PC-3 (cell line): ENCODE results near the gene PLSCR1. TPM values are rescaled to one million over a fixed set of nuclear protein-coding genes. Genes with fewer than 3 reads are reported as not detected.
A peak's percentile ranks its signal among the peaks of the same experiment; 100 is the strongest.

Source experiments
- ATAC-seq: fragments of 200-7000 bp; cut with Tn5 transposase; 2 replicates; pipeline ENCODE4 v1.9.1; 2020; ENCODE audit warnings: mild to moderate bottlenecking, moderate library complexity
- BruUV-seq: library from RNA; stranded (reverse); fragments of 400-500 nt; replicated peaks from 2 replicates; lab custom pipeline; 2021; lab: Mats Ljungman, UMichigan
- CTCF ChIA-PET: fragments of 300-600 bp; sonication (Branson Sonifier 250); formaldehyde crosslinking; loops from one replicate; lab custom pipeline; 2022; ENCODE audit warnings: antibody characterized with exemption; lab: Charles Lee
- POLR2A ChIA-PET: fragments of 300-600 bp; sonication (Branson Sonifier 250); formaldehyde crosslinking; loops from one replicate; lab custom pipeline; 2022; ENCODE audit warnings: antibody characterized with exemption; ENCODE audit not compliant: unreplicated experiment; lab: Charles Lee
- DNase-seq: peaks from one replicate; pipeline ENCODE4 v3.0.0-alpha.2; 2015
- H2AFZ ChIP-seq: fragments of 300-600 bp; sonication (generic); 2 replicates; pipeline ENCODE4 v1.6.0; 2016; ENCODE audit warnings: antibody characterized with exemption, low read length
- H3F3A ChIP-seq: fragments of 300-600 bp; sonication (generic); one replicate; pipeline ENCODE4 v1.6.0; 2017; ENCODE audit warnings: antibody characterized with exemption, low read length, control low read depth, mild to moderate bottlenecking; ENCODE audit not compliant: unreplicated experiment
- H3K27ac ChIP-seq: fragments of 300-600 bp; sonication (generic); 2 replicates; pipeline ENCODE4 v1.5.1; 2016; ENCODE audit warnings: mild to moderate bottlenecking, low read length
- H3K27me3 ChIP-seq: fragments of 300-600 bp; sonication (generic); 2 replicates; pipeline ENCODE4 v1.6.1; 2016; ENCODE audit warnings: low read length, mixed read lengths
- H3K36me3 ChIP-seq: fragments of 300-600 bp; sonication (generic); 2 replicates; pipeline ENCODE4 v1.6.1; 2016; ENCODE audit warnings: low read depth, mixed run types, low read length, mixed read lengths
- H3K4me1 ChIP-seq: fragments of 300-600 bp; sonication (generic); 2 replicates; pipeline ENCODE4 v1.5.1; 2016; ENCODE audit warnings: low read length; ENCODE audit not compliant: insufficient read depth
- H3K4me2 ChIP-seq: fragments of 300-600 bp; sonication (generic); 2 replicates; pipeline ENCODE4 v1.6.0; 2016; ENCODE audit warnings: low read length
- H3K4me3 ChIP-seq: fragments of 300-600 bp; sonication (generic); 2 replicates; pipeline ENCODE4 v1.5.1; 2016; ENCODE audit warnings: mild to moderate bottlenecking, low read length, mixed read lengths
- H3K79me2 ChIP-seq: fragments of 300-600 bp; sonication (generic); 2 replicates; pipeline ENCODE4 v1.6.1; 2017; ENCODE audit warnings: low read length, mixed read lengths
- H3K9ac ChIP-seq: fragments of 300-600 bp; sonication (generic); 2 replicates; pipeline ENCODE4 v1.6.0; 2016; ENCODE audit warnings: mild to moderate bottlenecking, low read length
- H3K9me2 ChIP-seq: fragments of 300-600 bp; sonication (generic); replicated peaks from 2 replicates; pipeline ENCODE4 v1.6.1; 2016; ENCODE audit warnings: mixed run types, low read length, mixed read lengths
- H3K9me3 ChIP-seq: fragments of 300-600 bp; sonication (generic); 2 replicates; pipeline ENCODE4 v1.6.1; 2016; ENCODE audit warnings: low read length, mixed read lengths
- H4K20me1 ChIP-seq: fragments of 300-600 bp; sonication (generic); 2 replicates; pipeline ENCODE4 v1.6.1; 2016; ENCODE audit warnings: low read length, mixed read lengths
- EZH2 ChIP-seq: fragments of 300-600 bp; sonication (generic); IDR thresholded peaks from one replicate; pipeline ENCODE4 v1.6.1; 2017; ENCODE audit warnings: antibody characterized with exemption, mild to moderate bottlenecking, low read length; ENCODE audit not compliant: unreplicated experiment
- EZH2phosphoT487 ChIP-seq: fragments of 300-600 bp; sonication (generic); IDR thresholded peaks from 2 replicates; pipeline ENCODE4 v1.6.1; 2018; ENCODE audit warnings: mild to moderate bottlenecking, antibody characterized with exemption, low read length, borderline replicate concordance
- intact Hi-C: fragments of 100-400 bp; cut with micrococcal nuclease; formaldehyde crosslinking; loops from 2 replicates; pipeline ENCODE4 v1.9.0; 2023
- total RNA-seq: library from RNA; depleted of rRNA; stranded (reverse); fragments of >200 nt; gene quantifications from 2 replicates; pipeline ENCODE4 v1.2.3, GENCODE V29; 2014
- TF ChIP-seq, protein P1 (sequence below): fragments of 300-600 bp; sonication (generic); conservative IDR thresholded peaks from 2 replicates; pipeline ENCODE4 v1.5.1; 2017; ENCODE audit warnings: antibody characterized with exemption, low read depth, mild to moderate bottlenecking, low read length

PLSCR1 gene
- total RNA-seq, 1 experiment from 2014 or later = 48.8 TPM

DNA sequence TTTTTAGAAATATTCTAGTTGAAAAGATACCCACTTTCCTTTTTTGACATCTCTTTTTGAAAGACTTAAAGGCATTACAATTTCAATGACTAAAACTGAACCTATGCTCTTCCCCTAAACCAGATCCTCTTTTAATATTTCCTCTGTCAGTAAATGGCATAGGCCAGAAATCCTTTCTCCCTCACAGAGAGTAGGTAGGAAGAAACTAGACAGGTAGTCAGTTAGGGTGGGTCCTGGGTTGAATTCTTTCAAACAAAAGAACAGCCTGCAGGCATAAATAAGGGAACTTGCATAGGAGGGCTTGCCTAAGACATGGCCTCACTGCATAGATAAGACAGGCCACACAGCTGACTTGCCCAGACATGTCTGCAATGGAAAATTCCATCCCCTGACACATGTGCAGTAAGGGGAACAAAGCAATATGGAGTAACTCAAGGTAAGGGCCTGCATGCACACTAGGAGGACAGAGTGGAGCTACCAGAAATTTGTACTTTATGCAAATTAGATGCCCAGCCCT lies 37.6 kb upstream of the PLSCR1 start:
- Histone ChIP-seq H3K9me2 (no peaks in the 10 kb centered on the region), H3K9me3 (0 out of 2 replicates have a peak, but pooled peaks cover 5% of the 10 kb centered on the region), H3K4me3 (no peak overlapping the region), H3K27ac (no peak overlapping the region), H2AFZ (no peak overlapping the region), H3K27me3 (no peaks in the 10 kb centered on the region), H4K20me1 (no peaks in the 10 kb centered on the region), H3K79me2 (no peaks in the 10 kb centered on the region), H3F3A (no peaks in the 10 kb centered on the region), H3K36me3 (no peaks in the 10 kb centered on the region), H3K4me1 (no peaks in the 10 kb centered on the region), H3K9ac (no peak overlapping the region), H3K4me2 (no peak overlapping the region)
- DNase-seq (no peak), ATAC-seq (no peak)
- no TSS peak for BruUV-seq
- ChIA-PET CTCF (no interaction called here), POLR2A (no interaction called here)
- intact Hi-C loops = no loop called here
- TF ChIP-seq EZH2phosphoT487 = no peak
- no peak for TF ChIP-seq EZH2
- TF ChIP-seq, protein P1, sequence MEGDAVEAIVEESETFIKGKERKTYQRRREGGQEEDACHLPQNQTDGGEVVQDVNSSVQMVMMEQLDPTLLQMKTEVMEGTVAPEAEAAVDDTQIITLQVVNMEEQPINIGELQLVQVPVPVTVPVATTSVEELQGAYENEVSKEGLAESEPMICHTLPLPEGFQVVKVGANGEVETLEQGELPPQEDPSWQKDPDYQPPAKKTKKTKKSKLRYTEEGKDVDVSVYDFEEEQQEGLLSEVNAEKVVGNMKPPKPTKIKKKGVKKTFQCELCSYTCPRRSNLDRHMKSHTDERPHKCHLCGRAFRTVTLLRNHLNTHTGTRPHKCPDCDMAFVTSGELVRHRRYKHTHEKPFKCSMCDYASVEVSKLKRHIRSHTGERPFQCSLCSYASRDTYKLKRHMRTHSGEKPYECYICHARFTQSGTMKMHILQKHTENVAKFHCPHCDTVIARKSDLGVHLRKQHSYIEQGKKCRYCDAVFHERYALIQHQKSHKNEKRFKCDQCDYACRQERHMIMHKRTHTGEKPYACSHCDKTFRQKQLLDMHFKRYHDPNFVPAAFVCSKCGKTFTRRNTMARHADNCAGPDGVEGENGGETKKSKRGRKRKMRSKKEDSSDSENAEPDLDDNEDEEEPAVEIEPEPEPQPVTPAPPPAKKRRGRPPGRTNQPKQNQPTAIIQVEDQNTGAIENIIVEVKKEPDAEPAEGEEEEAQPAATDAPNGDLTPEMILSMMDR = no peak

DNA sequence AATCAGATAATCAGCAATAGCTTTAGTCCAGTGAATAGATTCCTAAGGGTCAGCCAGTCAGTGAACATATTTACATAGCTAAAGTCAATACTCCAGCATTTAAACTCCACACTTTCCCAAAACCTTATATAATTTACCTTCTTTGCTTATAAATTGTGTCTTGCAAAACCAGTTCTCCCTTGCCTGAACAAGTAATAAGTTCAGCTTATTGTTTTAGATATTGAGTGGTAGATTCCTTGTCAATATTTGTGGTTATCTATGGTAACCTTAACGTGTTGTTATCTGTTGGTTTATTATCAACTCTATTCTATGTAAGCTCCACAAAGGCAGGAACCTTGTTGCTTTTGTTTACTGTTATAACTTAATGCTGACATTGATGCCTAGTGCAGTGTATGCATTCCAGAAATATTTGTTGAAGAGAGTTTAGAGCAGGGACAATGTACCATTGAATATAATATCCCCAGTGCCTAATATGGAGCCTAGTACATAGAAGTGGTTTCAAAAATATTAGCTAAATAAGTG lies 36.7 kb upstream of the PLSCR1 start:
- Histone ChIP-seq H3K79me2 (no peaks in the 10 kb centered on the region), H3K36me3 (no peaks in the 10 kb centered on the region), H3K4me1 (no peaks in the 10 kb centered on the region), H4K20me1 (no peaks in the 10 kb centered on the region), H3K4me3 (no peak overlapping the region), H2AFZ (no peak overlapping the region), H3K4me2 (no peak overlapping the region), H3K9me2 (no peaks in the 10 kb centered on the region), H3K9me3 (0 out of 2 replicates have a peak, but pooled peaks cover 5% of the 10 kb centered on the region), H3K27me3 (no peaks in the 10 kb centered on the region), H3K9ac (no peak overlapping the region), H3F3A (no peaks in the 10 kb centered on the region), H3K27ac (no peak overlapping the region)
- ChIA-PET POLR2A (interaction anchor here (0.5 kb wide), 1 partner anchor 36 kb away, joined by 4 read pairs; no protein-coding TSS in a partner anchor), CTCF (interaction anchor here (0.6 kb wide), 1 partner anchor 199 kb away, joined by 3 read pairs; no protein-coding TSS in a partner anchor)
- TF ChIP-seq EZH2phosphoT487 = no peak
- TF ChIP-seq, protein P1 = no peak
- no peak for TF ChIP-seq EZH2
- BruUV-seq = no TSS peak
- intact Hi-C loops = no loop called here
- ATAC-seq (no peak; the same call in 1 of the 2 replicates), DNase-seq (no peak)

DNA sequence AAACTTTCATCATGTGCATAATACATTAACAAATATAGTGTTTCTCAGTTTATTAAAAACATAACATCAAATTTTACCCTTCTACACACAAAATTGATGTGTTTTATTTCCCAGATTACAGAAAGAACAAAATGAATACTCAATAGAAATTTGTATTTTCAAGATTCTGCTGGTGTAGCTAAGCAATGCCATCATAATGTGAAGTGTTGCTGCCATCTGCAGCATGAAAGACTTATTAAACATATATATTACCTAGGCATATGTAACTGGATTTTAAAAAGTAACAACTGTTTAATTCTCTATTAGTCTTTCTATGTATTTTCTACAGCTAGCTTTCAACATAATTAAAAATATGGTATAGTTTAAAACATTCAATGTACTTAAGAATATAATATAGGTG lies 33.3 kb upstream of the PLSCR1 start:
- Histone ChIP-seq H3K27me3 (no peaks in the 10 kb centered on the region), H3F3A (no peaks in the 10 kb centered on the region), H3K36me3 (no peaks in the 10 kb centered on the region), H3K27ac (no peak overlapping the region), H2AFZ (no peak overlapping the region), H3K4me1 (no peaks in the 10 kb centered on the region), H4K20me1 (no peaks in the 10 kb centered on the region), H3K9ac (no peak overlapping the region), H3K9me2 (no peaks in the 10 kb centered on the region), H3K79me2 (no peaks in the 10 kb centered on the region), H3K4me3 (no peak overlapping the region), H3K9me3 (0 out of 2 replicates have a peak, but pooled peaks cover 1% of the 10 kb centered on the region), H3K4me2 (no peak overlapping the region)
- ATAC-seq (peak; percentile 87), DNase-seq (peak; percentile 76)
- intact Hi-C loops = loop anchor here (1.0 to 10.0 kb wide), 8 partner anchors 50 to 513 kb away; no protein-coding TSS in a partner anchor
- TF ChIP-seq, protein P1 = peak; percentile 79
- no peak for TF ChIP-seq EZH2phosphoT487
- CTCF ChIA-PET = interaction anchor here (1.3 to 1.4 kb wide), 2 partner anchors 251 to 388 kb away, joined by 13 to 21 read pairs; no protein-coding TSS in a partner anchor
- POLR2A ChIA-PET = interaction anchor here (0.8 kb wide), 1 partner anchor 388 kb away, joined by 5 read pairs; no protein-coding TSS in a partner anchor
- no TSS peak for BruUV-seq
